ENCODE data around the gene NEU4. TPM values are rescaled to one million over a fixed set of nuclear protein-coding genes. Genes with fewer than 3 reads are reported as not detected.

NEU4 gene
- polyA plus RNA-seq, 1 experiment, result not detected

- ChIA-PET CTCF (no interaction called here), POLR2A (no interaction called here)
- TF ChIP-seq, protein P1, sequence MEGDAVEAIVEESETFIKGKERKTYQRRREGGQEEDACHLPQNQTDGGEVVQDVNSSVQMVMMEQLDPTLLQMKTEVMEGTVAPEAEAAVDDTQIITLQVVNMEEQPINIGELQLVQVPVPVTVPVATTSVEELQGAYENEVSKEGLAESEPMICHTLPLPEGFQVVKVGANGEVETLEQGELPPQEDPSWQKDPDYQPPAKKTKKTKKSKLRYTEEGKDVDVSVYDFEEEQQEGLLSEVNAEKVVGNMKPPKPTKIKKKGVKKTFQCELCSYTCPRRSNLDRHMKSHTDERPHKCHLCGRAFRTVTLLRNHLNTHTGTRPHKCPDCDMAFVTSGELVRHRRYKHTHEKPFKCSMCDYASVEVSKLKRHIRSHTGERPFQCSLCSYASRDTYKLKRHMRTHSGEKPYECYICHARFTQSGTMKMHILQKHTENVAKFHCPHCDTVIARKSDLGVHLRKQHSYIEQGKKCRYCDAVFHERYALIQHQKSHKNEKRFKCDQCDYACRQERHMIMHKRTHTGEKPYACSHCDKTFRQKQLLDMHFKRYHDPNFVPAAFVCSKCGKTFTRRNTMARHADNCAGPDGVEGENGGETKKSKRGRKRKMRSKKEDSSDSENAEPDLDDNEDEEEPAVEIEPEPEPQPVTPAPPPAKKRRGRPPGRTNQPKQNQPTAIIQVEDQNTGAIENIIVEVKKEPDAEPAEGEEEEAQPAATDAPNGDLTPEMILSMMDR (IDR thresholded peaks at IDR 0.05; ENCODE audit: insufficient read depth, low read depth, low read length), result no peak
- Histone ChIP-seq H3K27me3 (ENCODE audit: control insufficient read depth, insufficient read depth, low read length) (peaks cover 22% of the 10 kb centered on the region), H3K36me3 (ENCODE audit: control insufficient read depth, insufficient read depth, low read length) (no peaks in the 10 kb centered on the region), H3K4me3 (ENCODE audit: low read depth, low read length) (no peak overlapping the region)
- DNase-seq (ENCODE audit: low read depth), result no peak
Measured at GRCh38 chr2:241864850-241865213, 55.8 kb downstream of the NEU4 start.

DNA sequence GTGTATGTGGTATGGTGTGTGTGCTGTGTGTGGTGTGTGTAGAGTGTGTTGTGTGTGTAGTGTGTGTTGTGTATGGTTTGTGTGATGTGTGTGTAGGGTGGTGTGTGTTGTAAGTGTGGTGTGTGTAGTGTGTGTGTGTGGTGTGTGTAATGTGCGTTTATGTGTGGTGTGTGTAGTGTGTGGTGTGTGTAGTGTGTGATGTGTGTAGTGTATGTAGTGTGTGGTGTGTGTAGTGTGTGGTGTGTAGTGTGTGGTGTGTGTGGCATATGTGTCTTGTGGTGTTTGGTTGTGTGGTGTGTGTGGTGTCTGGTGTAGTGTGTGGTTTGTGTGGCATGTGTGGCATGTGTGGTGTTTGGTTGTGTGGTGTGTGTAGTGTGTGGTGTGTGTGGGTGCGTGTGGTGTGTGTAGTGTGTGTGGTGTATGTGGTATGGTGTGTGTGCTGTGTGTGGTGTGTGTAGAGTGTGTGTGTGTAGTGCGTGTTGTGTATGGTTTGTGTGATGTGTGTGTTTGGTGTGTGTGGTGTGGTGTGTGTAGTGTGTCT is 56.5 kb downstream of the NEU4 start:
- ChIA-PET CTCF (no interaction called here), POLR2A (no interaction called here)
- H3K4me3 ChIP-seq (ENCODE audit: low read depth, low read length), result no peak overlapping the region
- H3K27me3 ChIP-seq (ENCODE audit: control insufficient read depth, insufficient read depth, low read length), result peaks cover 21% of the 10 kb centered on the region
- TF ChIP-seq, protein P1 (IDR thresholded peaks at IDR 0.05; ENCODE audit: insufficient read depth, low read depth, low read length), result no peak
- no peak for DNase-seq (ENCODE audit: low read depth)
- H3K36me3 ChIP-seq (ENCODE audit: control insufficient read depth, insufficient read depth, low read length), result no peaks in the 10 kb centered on the region

GRCh38 chr2:241865957-241866789 is 57.2 kb downstream of the NEU4 start:
- H3K27me3 ChIP-seq (ENCODE audit: control insufficient read depth, insufficient read depth, low read length), result peaks cover 21% of the 10 kb centered on the region
- DNase-seq (ENCODE audit: low read depth), result no peak
- ChIA-PET POLR2A (no interaction called here), CTCF (interaction anchor here (3.2 kb wide), 1 partner anchor 13 kb away, joined by 15 read pairs; no protein-coding TSS in a partner anchor)
- no peaks in the 10 kb centered on the region for H3K36me3 ChIP-seq (ENCODE audit: control insufficient read depth, insufficient read depth, low read length)
- TF ChIP-seq, protein P1 (IDR thresholded peaks at IDR 0.05; ENCODE audit: insufficient read depth, low read depth, low read length), result no peak
- H3K4me3 ChIP-seq (ENCODE audit: low read depth, low read length), result no peak overlapping the region

Other genes with a start within 250 kb of the NEU4 start
- gene THAP4, start 172.0 kb upstream of the NEU4 start, polyA plus RNA-seq (2011; rRNA removed), result 33.8 and 50.4 TPM in 2 replicates
- 79.8 and 122 TPM in 2 replicates for gene ATG4B, start 171.5 kb upstream of the NEU4 start, polyA plus RNA-seq (2011; rRNA removed)
- gene DTYMK, start 122.4 kb upstream of the NEU4 start, polyA plus RNA-seq (2011; rRNA removed), result 29.6 and 43.8 TPM in 2 replicates
- gene ING5, start 107.2 kb upstream of the NEU4 start, polyA plus RNA-seq (2011; rRNA removed), result 24.2 and 27.0 TPM in 2 replicates
- 8.0 and 16.1 TPM in 2 replicates for gene D2HGDH, start 74.6 kb upstream of the NEU4 start, polyA plus RNA-seq (2011; rRNA removed)
- not detected in 2 replicates for gene GAL3ST2, start 32.4 kb upstream of the NEU4 start, polyA plus RNA-seq (2011; rRNA removed)
- not detected in 2 replicates for gene PDCD1, start 49.7 kb downstream of the NEU4 start, polyA plus RNA-seq (2011; rRNA removed)
- not detected in 2 replicates for gene RTP5, start 60.5 kb downstream of the NEU4 start, polyA plus RNA-seq (2011; rRNA removed)